ENCODE results near the gene CNGA3. TPM values are rescaled to one million over a fixed set of nuclear protein-coding genes. Genes with fewer than 3 reads are reported as not detected.

The CNGA3 gene
- total and polyA plus RNA-seq, 2 experiments from 2014 or later: not detected

GRCh38 chr2:98389251-98389605, 43.0 kb downstream of the CNGA3 start:
- Mint-ChIP-seq H3K27ac (no peak overlapping the region), H3K36me3 (ENCODE audit: low read depth) (no peaks in the 10 kb centered on the region; the same call in 2 of the 3 replicates), H3K4me1 (no peaks in the 10 kb centered on the region), H3K27me3 (ENCODE audit: insufficient read depth, low read depth, poor library complexity) (peaks cover 10% of the 10 kb centered on the region), H3K9me3 (no peaks in the 10 kb centered on the region), H3K4me3 (no peak overlapping the region)
- no peaks in the 10 kb centered on the region for H3K79me2 ChIP-seq (replicated peaks; ENCODE audit: insufficient read depth)
- H3K4me3 ChIP-seq: no peak overlapping the region
- TF ChIP-seq JUNB (IDR thresholded peaks at IDR 0.05; ENCODE audit: unreplicated experiment) (no peak), EZH2phosphoT487 (IDR thresholded peaks at IDR 0.05; ENCODE audit: unreplicated experiment) (no peak), EZH2 (IDR thresholded peaks at IDR 0.05; ENCODE audit: low read depth, unreplicated experiment) (no peak), ETS1 (IDR thresholded peaks at IDR 0.05) (no peak), CREB1 (CRISPR knock-in tag; IDR thresholded peaks at IDR 0.05; ENCODE audit: low read depth) (no peak), ZNF114 (CRISPR knock-in tag; IDR thresholded peaks at IDR 0.05) (no peak), ZNF331 (CRISPR knock-in tag; IDR thresholded peaks at IDR 0.05; ENCODE audit: low read depth) (no peak), CTCF (conservative IDR thresholded peaks at IDR 0.05; ENCODE audit: low read depth in 2 of 2) (no peak), NANOG (IDR thresholded peaks at IDR 0.05; ENCODE audit: borderline replicate concordance) (no peak), ZNF462 (CRISPR knock-in tag; IDR thresholded peaks at IDR 0.05) (no peak), REST (IDR thresholded peaks at IDR 0.05; ENCODE audit: unreplicated experiment) (no peak), STAT1 (IDR thresholded peaks at IDR 0.05; ENCODE audit: unreplicated experiment) (no peak)
- H3K9me2 ChIP-seq (ENCODE audit: insufficient read depth): 0 out of 2 replicates have a peak, but pooled peaks cover 3% of the 10 kb centered on the region
- H3K36me3 ChIP-seq (ENCODE audit: insufficient read depth): no peaks in the 10 kb centered on the region
- H3F3A ChIP-seq (replicated peaks; ENCODE audit: low read depth): no peaks in the 10 kb centered on the region
- peaks cover 4% of the 10 kb centered on the region for H3K4me1 ChIP-seq (ENCODE audit: insufficient read depth)
- no peak overlapping the region for H3K4me2 ChIP-seq
- H4K20me1 ChIP-seq (replicated peaks; ENCODE audit: insufficient read depth): 0 out of 2 replicates have a peak, but pooled peaks cover 6% of the 10 kb centered on the region
- no peak overlapping the region for H2AFZ ChIP-seq
- H3K27me3 ChIP-seq (ENCODE audit: insufficient read depth): no peaks in the 10 kb centered on the region
- H3K27ac ChIP-seq (ENCODE audit: low read depth): no peak overlapping the region
- no peak for ATAC-seq
- DNase-seq (ENCODE audit: low spot score): no peak

Measured in GM23338 (cell line).